Measurements from ENCODE around the gene SFMBT2. TPM values are rescaled to one million over a fixed set of nuclear protein-coding genes. Genes with fewer than 3 reads are reported as not detected.

SFMBT2 gene
- total and polyA plus RNA-seq, 2 donors, result 5.0 to 30.9 TPM

- Histone ChIP-seq H3K27ac (ENCODE audit: low read depth) (no peak overlapping the region), H3K4me1 (ENCODE audit: insufficient read depth) (no peaks in the 10 kb centered on the region), H3K36me3 (ENCODE audit: insufficient read depth) (no peaks in the 10 kb centered on the region), H3K4me3 (ENCODE audit: low read depth, low read length) (no peak overlapping the region)
- 87% methylated on average over 24 of the region's 24 CpGs for WGBS
- DNase-seq (ENCODE audit: extremely low spot score), result no peak
Observed at GRCh38 chr10:7170626-7171322, 240.1 kb downstream of the SFMBT2 start.

GRCh38 chr10:7168414-7168813 is 242.4 kb downstream of the SFMBT2 start:
- 96% methylated on average over 13 of the region's 13 CpGs for WGBS
- Histone ChIP-seq H3K4me3 (ENCODE audit: low read depth, low read length) (no peak overlapping the region), H3K27ac (ENCODE audit: low read depth) (no peak overlapping the region), H3K36me3 (ENCODE audit: insufficient read depth) (no peaks in the 10 kb centered on the region), H3K4me1 (ENCODE audit: insufficient read depth) (no peaks in the 10 kb centered on the region)
- no peak for DNase-seq (ENCODE audit: extremely low spot score)

GRCh38 chr10:7165500-7166177 is 245.2 kb downstream of the SFMBT2 start:
- Histone ChIP-seq H3K4me3 (ENCODE audit: low read depth, low read length) (no peak overlapping the region), H3K36me3 (ENCODE audit: insufficient read depth) (no peaks in the 10 kb centered on the region), H3K27ac (ENCODE audit: low read depth) (no peak overlapping the region), H3K4me1 (ENCODE audit: insufficient read depth) (no peaks in the 10 kb centered on the region)
- WGBS, result 80% methylated on average over 4 of the region's 4 CpGs
- no peak for DNase-seq (ENCODE audit: extremely low spot score)

GRCh38 chr10:7164955-7165354 is 245.9 kb downstream of the SFMBT2 start:
- H3K36me3 ChIP-seq (ENCODE audit: insufficient read depth), result no peaks in the 10 kb centered on the region
- no peak overlapping the region for H3K27ac ChIP-seq (ENCODE audit: low read depth)
- H3K4me1 ChIP-seq (ENCODE audit: insufficient read depth), result no peaks in the 10 kb centered on the region
- no peak overlapping the region for H3K4me3 ChIP-seq (ENCODE audit: low read depth, low read length)
- no peak for DNase-seq (ENCODE audit: extremely low spot score)
- 93% methylated on average over 8 of the region's 8 CpGs for WGBS

GRCh38 chr10:7162331-7162730 is 248.5 kb downstream of the SFMBT2 start:
- Histone ChIP-seq H3K36me3 (ENCODE audit: insufficient read depth) (no peaks in the 10 kb centered on the region), H3K4me3 (ENCODE audit: low read depth, low read length) (no peak overlapping the region), H3K4me1 (ENCODE audit: insufficient read depth) (no peaks in the 10 kb centered on the region), H3K27ac (ENCODE audit: low read depth) (no peak overlapping the region)
- DNase-seq (ENCODE audit: extremely low spot score), result no peak
- 86% methylated on average over 8 of the region's 8 CpGs for WGBS

GRCh38 chr10:7161484-7162250 is 249.2 kb downstream of the SFMBT2 start:
- H3K4me3 ChIP-seq (ENCODE audit: low read depth, low read length), result no peak overlapping the region
- H3K36me3 ChIP-seq (ENCODE audit: insufficient read depth), result no peaks in the 10 kb centered on the region
- 68% methylated on average over 15 of the region's 15 CpGs for WGBS
- no peak for DNase-seq (ENCODE audit: extremely low spot score)
- no peak overlapping the region for H3K27ac ChIP-seq (ENCODE audit: low read depth)
- no peaks in the 10 kb centered on the region for H3K4me1 ChIP-seq (ENCODE audit: insufficient read depth)

GRCh38 chr10:7159928-7160327 is 250.9 kb downstream of the SFMBT2 start:
- Histone ChIP-seq H3K4me3 (ENCODE audit: low read depth, low read length) (no peak overlapping the region), H3K36me3 (ENCODE audit: insufficient read depth) (no peaks in the 10 kb centered on the region), H3K4me1 (ENCODE audit: insufficient read depth) (no peaks in the 10 kb centered on the region), H3K27ac (ENCODE audit: low read depth) (no peak overlapping the region)
- WGBS, result 87% methylated on average over 5 of the region's 5 CpGs
- DNase-seq (ENCODE audit: extremely low spot score), result no peak

GRCh38 chr10:7159517-7159916 is 251.3 kb downstream of the SFMBT2 start:
- Histone ChIP-seq H3K36me3 (ENCODE audit: insufficient read depth) (no peaks in the 10 kb centered on the region), H3K4me3 (ENCODE audit: low read depth, low read length) (no peak overlapping the region), H3K27ac (ENCODE audit: low read depth) (no peak overlapping the region), H3K4me1 (ENCODE audit: insufficient read depth) (no peaks in the 10 kb centered on the region)
- 88% methylated on average over 5 of the region's 5 CpGs for WGBS
- no peak for DNase-seq (ENCODE audit: extremely low spot score)

- H3K36me3 ChIP-seq (ENCODE audit: insufficient read depth), result no peaks in the 10 kb centered on the region
- no peak overlapping the region for H3K4me3 ChIP-seq (ENCODE audit: low read depth, low read length)
- no peaks in the 10 kb centered on the region for H3K4me1 ChIP-seq (ENCODE audit: insufficient read depth)
- no peak for DNase-seq (ENCODE audit: extremely low spot score)
- 83% methylated on average over 2 of the region's 2 CpGs for WGBS
- no peak overlapping the region for H3K27ac ChIP-seq (ENCODE audit: low read depth)
Observed at GRCh38 chr10:7157091-7157490, 253.7 kb downstream of the SFMBT2 start.

- no peak for DNase-seq (ENCODE audit: extremely low spot score)
- no peak overlapping the region for H3K4me3 ChIP-seq (ENCODE audit: low read depth, low read length)
- H3K4me1 ChIP-seq (ENCODE audit: insufficient read depth), result no peaks in the 10 kb centered on the region
- 92% methylated on average over 1 of the region's 1 CpG for WGBS
- no peak overlapping the region for H3K27ac ChIP-seq (ENCODE audit: low read depth)
- H3K36me3 ChIP-seq (ENCODE audit: insufficient read depth), result no peaks in the 10 kb centered on the region
Observed at GRCh38 chr10:7153750-7154149, 257.1 kb downstream of the SFMBT2 start.

- H3K36me3 ChIP-seq (ENCODE audit: insufficient read depth), result no peaks in the 10 kb centered on the region
- H3K4me3 ChIP-seq (ENCODE audit: low read depth, low read length), result no peak overlapping the region
- WGBS, result 91% methylated on average over 3 of the region's 3 CpGs
- H3K4me1 ChIP-seq (ENCODE audit: insufficient read depth), result no peaks in the 10 kb centered on the region
- H3K27ac ChIP-seq (ENCODE audit: low read depth), result no peak overlapping the region
- no peak for DNase-seq (ENCODE audit: extremely low spot score)
Observed at GRCh38 chr10:7152982-7153381, 257.9 kb downstream of the SFMBT2 start.

- no peak for DNase-seq (ENCODE audit: extremely low spot score)
- Histone ChIP-seq H3K4me1 (ENCODE audit: insufficient read depth) (no peaks in the 10 kb centered on the region), H3K4me3 (ENCODE audit: low read depth, low read length) (no peak overlapping the region), H3K27ac (ENCODE audit: low read depth) (no peak overlapping the region), H3K36me3 (ENCODE audit: insufficient read depth) (no peaks in the 10 kb centered on the region)
- WGBS, result 91% methylated on average over 2 of the region's 2 CpGs
Observed at GRCh38 chr10:7152341-7152740, 258.5 kb downstream of the SFMBT2 start.

- H3K27ac ChIP-seq (ENCODE audit: low read depth), result no peak overlapping the region
- no peak for DNase-seq (ENCODE audit: extremely low spot score)
- 25% methylated on average over 4 of the region's 4 CpGs for WGBS
- no peaks in the 10 kb centered on the region for H3K36me3 ChIP-seq (ENCODE audit: insufficient read depth)
- no peaks in the 10 kb centered on the region for H3K4me1 ChIP-seq (ENCODE audit: insufficient read depth)
- H3K4me3 ChIP-seq (ENCODE audit: low read depth, low read length), result no peak overlapping the region
Observed at GRCh38 chr10:7151538-7151937, 259.3 kb downstream of the SFMBT2 start.

- DNase-seq (ENCODE audit: extremely low spot score), result no peak
- Histone ChIP-seq H3K36me3 (ENCODE audit: insufficient read depth) (no peaks in the 10 kb centered on the region), H3K27ac (ENCODE audit: low read depth) (no peak overlapping the region), H3K4me3 (ENCODE audit: low read depth, low read length) (no peak overlapping the region), H3K4me1 (ENCODE audit: insufficient read depth) (no peaks in the 10 kb centered on the region)
- WGBS, result 94% methylated on average over 4 of the region's 4 CpGs
Observed at GRCh38 chr10:7150349-7150748, 260.5 kb downstream of the SFMBT2 start.
